ENCODE data around the gene SLC5A6.

DNA sequence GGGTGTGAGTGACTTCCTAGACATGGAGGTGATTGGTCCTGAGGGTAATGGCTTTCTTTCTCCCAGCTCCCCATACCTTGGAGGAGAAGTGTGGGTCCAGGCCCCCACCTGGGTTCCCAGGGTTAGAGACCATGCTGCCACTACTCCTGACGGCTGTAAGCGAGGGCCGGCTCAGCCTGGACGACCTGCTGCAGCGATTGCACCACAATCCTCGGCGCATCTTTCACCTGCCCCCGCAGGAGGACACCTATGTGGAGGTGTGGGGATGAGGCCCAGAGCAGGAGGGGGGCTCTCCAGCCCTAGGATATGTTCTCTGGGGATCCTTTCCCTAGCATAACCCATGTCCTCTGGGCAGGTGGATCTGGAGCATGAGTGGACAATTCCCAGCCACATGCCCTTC is 26.9 kb upstream of the SLC5A6 start:
- TF ChIP-seq, protein P1, sequence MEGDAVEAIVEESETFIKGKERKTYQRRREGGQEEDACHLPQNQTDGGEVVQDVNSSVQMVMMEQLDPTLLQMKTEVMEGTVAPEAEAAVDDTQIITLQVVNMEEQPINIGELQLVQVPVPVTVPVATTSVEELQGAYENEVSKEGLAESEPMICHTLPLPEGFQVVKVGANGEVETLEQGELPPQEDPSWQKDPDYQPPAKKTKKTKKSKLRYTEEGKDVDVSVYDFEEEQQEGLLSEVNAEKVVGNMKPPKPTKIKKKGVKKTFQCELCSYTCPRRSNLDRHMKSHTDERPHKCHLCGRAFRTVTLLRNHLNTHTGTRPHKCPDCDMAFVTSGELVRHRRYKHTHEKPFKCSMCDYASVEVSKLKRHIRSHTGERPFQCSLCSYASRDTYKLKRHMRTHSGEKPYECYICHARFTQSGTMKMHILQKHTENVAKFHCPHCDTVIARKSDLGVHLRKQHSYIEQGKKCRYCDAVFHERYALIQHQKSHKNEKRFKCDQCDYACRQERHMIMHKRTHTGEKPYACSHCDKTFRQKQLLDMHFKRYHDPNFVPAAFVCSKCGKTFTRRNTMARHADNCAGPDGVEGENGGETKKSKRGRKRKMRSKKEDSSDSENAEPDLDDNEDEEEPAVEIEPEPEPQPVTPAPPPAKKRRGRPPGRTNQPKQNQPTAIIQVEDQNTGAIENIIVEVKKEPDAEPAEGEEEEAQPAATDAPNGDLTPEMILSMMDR (conservative IDR thresholded peaks at IDR 0.05), result no peak
- TF ChIP-seq ZFX (IDR thresholded peaks at IDR 0.05), result no peak
